Activated CD8-positive, alpha-beta memory T cell treated with anti-CD3 and anti-CD28 coated beads, Interleukin-2, amount 10 ng/mL, durations not matched to agents 7 days and 5 days (primary cell): ENCODE data around the gene GARIN5B. TPM values are rescaled to one million over a fixed set of nuclear protein-coding genes. Genes with fewer than 3 reads are reported as not detected.

Experiments used
- ATAC-seq: fragments of 150-1000 bp; cut with Tn5 transposase; one replicate; pipeline ENCODE4 v1.10.0; 2021; ENCODE audit warnings: moderate library complexity
- CTCF ChIA-PET: fragments of 350-600 bp; sonication (Branson Sonifier 250); formaldehyde crosslinking; loops from one replicate; lab custom pipeline; 2021; ENCODE audit warnings: antibody characterized with exemption; lab: Charles Lee
- DNase-seq: peaks from one replicate; pipeline ENCODE4 v3.0.0-alpha.2; 2020
- H3K27ac Mint-ChIP-seq: one replicate; pipeline ENCODE4 v1.8.0; 2021; ENCODE audit warnings: mild to moderate bottlenecking, mixed read lengths
- H3K27me3 Mint-ChIP-seq: one replicate; pipeline ENCODE4 v1.8.0; 2021; ENCODE audit warnings: mixed read lengths
- H3K36me3 Mint-ChIP-seq: one replicate; pipeline ENCODE4 v1.8.0; 2021; ENCODE audit warnings: mild to moderate bottlenecking, mixed read lengths
- H3K4me1 Mint-ChIP-seq: one replicate; pipeline ENCODE4 v1.8.0; 2021; ENCODE audit warnings: mixed read lengths
- H3K4me3 Mint-ChIP-seq: one replicate; pipeline ENCODE4 v1.8.0; 2021; ENCODE audit warnings: mild to moderate bottlenecking, moderate library complexity, mixed read lengths
- H3K9me3 Mint-ChIP-seq: one replicate; pipeline ENCODE4 v1.8.0; 2022; ENCODE audit warnings: low read depth, mixed read lengths
- total RNA-seq, 2 experiments: library from RNA; stranded (reverse); gene quantifications; one replicate each; pipeline ENCODE4 v1.2.3, GENCODE V29; 2021

GARIN5B gene
- total RNA-seq, 2 experiments from 2014 or later = not detected

DNA sequence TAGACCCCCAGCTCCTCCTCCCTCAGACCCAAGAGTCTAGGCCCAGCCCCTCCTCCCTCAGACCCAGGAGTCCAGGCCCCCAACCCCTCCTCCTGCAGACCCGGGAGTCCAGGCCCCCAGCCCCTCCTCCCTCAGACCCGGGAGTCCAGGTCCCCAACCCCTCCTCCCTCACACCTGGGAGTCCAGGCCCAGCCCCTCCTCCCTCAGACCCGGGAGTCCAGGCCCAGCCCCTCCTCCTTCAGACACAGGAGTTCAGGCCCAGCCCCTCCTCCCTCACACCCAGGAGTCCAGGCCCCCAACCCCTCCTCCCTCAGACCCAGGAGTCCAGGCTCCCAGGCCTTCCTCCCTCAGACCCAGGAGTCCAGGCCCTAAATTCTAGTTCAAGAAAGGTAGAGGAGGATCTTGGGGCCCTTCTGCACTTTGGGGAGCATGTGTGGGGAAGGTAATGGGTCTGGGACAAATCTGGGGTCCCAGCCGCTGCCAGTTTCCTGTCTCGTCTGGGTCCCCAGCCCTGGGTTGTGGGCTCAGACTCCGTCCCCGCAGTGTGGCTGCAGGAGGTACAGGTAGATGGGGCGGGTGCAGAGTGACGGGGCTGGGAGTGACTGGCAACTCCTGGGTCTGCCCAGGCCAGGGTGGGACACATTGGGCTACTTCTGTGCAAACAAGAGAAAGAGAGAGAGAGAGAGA lies 10.4 kb upstream of the GARIN5B start:
- H3K4me1 Mint-ChIP-seq = peaks cover 6% of the 10 kb centered on the region

GRCh38 chr19:55372316-55373081 lies 9.4 kb upstream of the GARIN5B start:
- H3K27ac Mint-ChIP-seq = no peak overlapping the region
- peaks cover 6% of the 10 kb centered on the region for H3K4me1 Mint-ChIP-seq
- peak; percentile 51 for DNase-seq
- peak; percentile 16 for ATAC-seq
- no peaks in the 10 kb centered on the region for H3K36me3 Mint-ChIP-seq
- no peaks in the 10 kb centered on the region for H3K9me3 Mint-ChIP-seq
- peaks cover 44% of the 10 kb centered on the region for H3K27me3 Mint-ChIP-seq
- no peak overlapping the region for H3K4me3 Mint-ChIP-seq
- CTCF ChIA-PET = interaction anchor here (1.3 kb wide), 1 partner anchor 95 kb away, joined by 3 read pairs; no protein-coding TSS in a partner anchor

More for the DNA sequence above, 10.4 kb upstream of the GARIN5B start:
- CTCF ChIA-PET = no interaction called here
- no peak overlapping the region for H3K4me3 Mint-ChIP-seq
- no peaks in the 10 kb centered on the region for H3K36me3 Mint-ChIP-seq
- no peaks in the 10 kb centered on the region for H3K9me3 Mint-ChIP-seq
- H3K27ac Mint-ChIP-seq = no peak overlapping the region
- no peak for DNase-seq
- peaks cover 39% of the 10 kb centered on the region for H3K27me3 Mint-ChIP-seq
- no peak for ATAC-seq

DNA sequence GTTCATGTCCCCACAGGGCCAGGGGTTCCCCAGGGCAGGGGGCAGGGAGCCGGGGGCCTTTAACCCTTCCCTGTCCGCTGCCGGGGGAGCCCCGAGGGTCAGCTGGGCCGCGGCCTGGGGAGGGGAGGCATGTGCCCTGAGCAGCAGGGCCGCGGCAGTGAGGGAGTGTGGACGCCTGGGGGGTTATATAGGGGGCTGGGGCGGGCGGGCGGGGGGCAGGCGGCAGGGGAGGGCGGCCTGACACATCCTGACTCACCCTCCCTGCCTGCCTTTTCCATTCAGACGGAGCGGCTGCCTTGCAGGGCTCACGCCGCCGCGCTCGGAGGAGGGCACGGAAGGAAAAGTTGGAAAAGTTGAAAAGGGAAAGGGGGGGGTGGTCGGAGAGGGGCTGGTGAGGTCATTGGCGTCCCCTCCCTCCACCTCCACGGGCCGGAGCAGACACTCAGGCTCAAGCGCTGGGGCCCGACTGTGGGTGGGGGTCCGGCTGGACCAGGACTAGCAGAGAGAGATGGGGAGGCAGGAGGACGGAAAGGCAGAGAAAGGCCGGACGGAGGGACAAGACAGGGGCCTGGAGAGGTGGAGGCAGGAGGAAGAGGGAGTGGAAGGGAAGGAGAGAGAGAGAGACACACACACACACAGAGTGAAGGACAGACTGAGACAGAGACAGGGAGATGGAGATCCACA lies 7.4 kb upstream of the GARIN5B start, which contains the start of gene IL11:
TSS of gene IL11 (minus strand) at position 159 of the 684 bp plus-strand sequence. CDS start at position 6, 153 bp downstream.
- Mint-ChIP-seq H3K27ac (no peak within 1 kb of the TSS), H3K36me3 (no peaks in the 10 kb centered on the region), H3K4me3 (no peak within 1 kb of the TSS), H3K4me1 (peaks cover 6% of the 10 kb centered on the region), H3K27me3 (peaks cover 48% of the 10 kb centered on the region), H3K9me3 (no peaks in the 10 kb centered on the region)
- DNase-seq (no peak), ATAC-seq (no peak)
- CTCF ChIA-PET = interaction anchor here (1.6 kb wide), 1 partner anchor 68 kb away, joined by 5 read pairs; no protein-coding TSS in a partner anchor

- Mint-ChIP-seq H3K36me3 (no peaks in the 10 kb centered on the region), H3K9me3 (no peaks in the 10 kb centered on the region), H3K27me3 (peaks cover 48% of the 10 kb centered on the region), H3K4me1 (peaks cover 6% of the 10 kb centered on the region), H3K4me3 (no peak overlapping the region), H3K27ac (no peak overlapping the region)
- DNase-seq (no peak), ATAC-seq (peak; percentile 52)
- CTCF ChIA-PET = interaction anchor here (1.2 kb wide), 1 partner anchor 48 kb away, joined by 3 read pairs; no protein-coding TSS in a partner anchor
These were observed 6.7 kb upstream of the GARIN5B start for GRCh38 chr19:55369653-55370304.

GRCh38 chr19:55368701-55369563 lies 5.9 kb upstream of the GARIN5B start:
- Mint-ChIP-seq H3K27ac (no peak overlapping the region), H3K27me3 (peaks cover 47% of the 10 kb centered on the region), H3K36me3 (no peaks in the 10 kb centered on the region), H3K4me3 (no peak overlapping the region), H3K4me1 (peaks cover 6% of the 10 kb centered on the region), H3K9me3 (no peaks in the 10 kb centered on the region)
- CTCF ChIA-PET = interaction anchor here (0.8 to 1.5 kb wide), 4 partner anchors 15 to 68 kb away, joined by 3 to 5 read pairs (median 4); partner anchors contain the start of gene TMEM238
- no peak for DNase-seq
- ATAC-seq = peak; percentile 57

- peaks cover 2% of the 10 kb centered on the region for H3K4me1 Mint-ChIP-seq
- no peaks in the 10 kb centered on the region for H3K9me3 Mint-ChIP-seq
- CTCF ChIA-PET = interaction anchor here (1.4 to 1.5 kb wide), 2 partner anchors 16 to 67 kb away, joined by 3 to 5 read pairs; partner anchors contain the start of gene TMEM238
- DNase-seq (no peak), ATAC-seq (no peak)
- no peak overlapping the region for H3K4me3 Mint-ChIP-seq
- H3K36me3 Mint-ChIP-seq = no peaks in the 10 kb centered on the region
- peaks cover 43% of the 10 kb centered on the region for H3K27me3 Mint-ChIP-seq
- H3K27ac Mint-ChIP-seq = no peak overlapping the region
These were observed 5.0 kb upstream of the GARIN5B start for GRCh38 chr19:55368106-55368505.

GRCh38 chr19:55366790-55367189 lies 3.7 kb upstream of the GARIN5B start:
- H3K27me3 Mint-ChIP-seq = peaks cover 35% of the 10 kb centered on the region
- CTCF ChIA-PET = interaction anchor here (1.3 kb wide), 1 partner anchor 65 kb away, joined by 4 read pairs; no protein-coding TSS in a partner anchor
- no peak for ATAC-seq
- no peak overlapping the region for H3K4me3 Mint-ChIP-seq
- peaks cover 2% of the 10 kb centered on the region for H3K4me1 Mint-ChIP-seq
- H3K27ac Mint-ChIP-seq = no peak overlapping the region
- no peaks in the 10 kb centered on the region for H3K36me3 Mint-ChIP-seq
- H3K9me3 Mint-ChIP-seq = no peaks in the 10 kb centered on the region
- no peak for DNase-seq

GRCh38 chr19:55365964-55366363 lies 2.9 kb upstream of the GARIN5B start:
- H3K9me3 Mint-ChIP-seq = no peaks in the 10 kb centered on the region
- CTCF ChIA-PET = interaction anchor here (1.3 kb wide), 1 partner anchor 64 kb away, joined by 4 read pairs; no protein-coding TSS in a partner anchor
- no peak for DNase-seq

DNA sequence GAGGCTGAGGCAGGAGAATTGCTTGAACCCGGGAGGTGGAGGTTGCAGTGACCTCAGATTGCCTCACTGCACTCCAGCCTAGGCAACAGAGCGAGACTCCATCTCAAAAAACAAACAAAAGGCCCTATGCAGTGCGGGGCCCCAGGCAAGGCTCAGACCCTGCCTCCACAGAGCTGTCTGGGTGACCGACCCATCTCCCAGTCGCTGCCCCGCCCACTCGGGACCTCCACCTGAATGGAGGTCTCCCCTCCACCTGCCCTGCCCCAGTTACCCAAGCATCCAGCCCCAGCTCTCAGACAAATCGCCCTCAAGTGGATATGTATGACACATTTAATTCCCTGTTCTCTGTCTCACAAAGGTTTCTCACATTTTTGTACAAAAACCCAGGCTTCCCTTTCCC lies 2.2 kb upstream of the GARIN5B start:
- H3K4me1 Mint-ChIP-seq = peaks cover 2% of the 10 kb centered on the region
- CTCF ChIA-PET = no interaction called here
- H3K9me3 Mint-ChIP-seq = no peaks in the 10 kb centered on the region
- H3K36me3 Mint-ChIP-seq = no peaks in the 10 kb centered on the region
- ATAC-seq (no peak), DNase-seq (no peak)
- H3K4me3 Mint-ChIP-seq = no peak overlapping the region
- H3K27me3 Mint-ChIP-seq = peaks cover 21% of the 10 kb centered on the region
- no peak overlapping the region for H3K27ac Mint-ChIP-seq

More at GRCh38 chr19:55365964-55366363, 2.9 kb upstream of the GARIN5B start:
- Mint-ChIP-seq H3K36me3 (no peaks in the 10 kb centered on the region), H3K27ac (no peak overlapping the region), H3K4me1 (peaks cover 2% of the 10 kb centered on the region), H3K4me3 (no peak overlapping the region), H3K27me3 (peaks cover 27% of the 10 kb centered on the region)
- ATAC-seq = no peak

- no peak for ATAC-seq
- Mint-ChIP-seq H3K36me3 (no peaks in the 10 kb centered on the region), H3K27me3 (peaks cover 5% of the 10 kb centered on the region), H3K4me3 (no peak overlapping the region), H3K27ac (no peak overlapping the region), H3K9me3 (no peaks in the 10 kb centered on the region), H3K4me1 (no peaks in the 10 kb centered on the region)
- DNase-seq = no peak
- CTCF ChIA-PET = interaction anchor here (0.6 to 1.4 kb wide), 3 partner anchors 13 to 61 kb away, joined by 3 to 4 read pairs (median 3); no protein-coding TSS in a partner anchor
These were observed 678 bp downstream of the GARIN5B start for GRCh38 chr19:55362174-55362989.

DNA sequence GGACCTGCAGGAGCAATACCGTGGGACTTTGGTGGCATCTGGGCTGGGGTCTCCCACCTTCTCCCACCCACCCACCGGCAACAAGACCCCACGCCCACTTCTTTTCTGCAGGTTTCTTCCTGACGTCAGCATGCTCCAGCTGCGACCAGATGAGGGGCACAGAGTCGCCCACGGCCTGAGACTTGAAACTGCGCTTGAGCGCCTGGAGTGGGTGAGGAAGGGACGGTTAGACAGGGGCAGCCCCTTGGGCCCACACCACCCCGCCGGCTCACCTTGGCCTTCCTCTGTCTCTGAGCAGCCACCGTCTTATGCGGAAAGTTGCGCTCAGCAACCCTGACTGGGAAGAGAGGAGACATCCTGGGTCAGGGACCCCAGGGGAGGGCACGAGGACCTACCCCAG lies 2.2 kb downstream of the GARIN5B start:
- H3K9me3 Mint-ChIP-seq = no peaks in the 10 kb centered on the region
- ATAC-seq (no peak), DNase-seq (no peak)
- H3K4me3 Mint-ChIP-seq = no peak overlapping the region
- H3K4me1 Mint-ChIP-seq = no peaks in the 10 kb centered on the region
- H3K36me3 Mint-ChIP-seq = no peaks in the 10 kb centered on the region
- H3K27me3 Mint-ChIP-seq = peaks cover 16% of the 10 kb centered on the region
- CTCF ChIA-PET = no interaction called here
- H3K27ac Mint-ChIP-seq = no peak overlapping the region
